ENCODE results near the gene HDDC3.

GRCh38 chr15:90890839-90891238 lies 41.5 kb downstream of the HDDC3 start:
- TF ChIP-seq CTCF (IDR thresholded peaks at IDR 0.05; ENCODE audit: insufficient read depth, low read length) (no peak), REST (IDR thresholded peaks at IDR 0.05; ENCODE audit: insufficient replicate concordance, low read depth) (no peak)

Data from HL-60 (cell line).